ENCODE results near the gene CD209.

DNA sequence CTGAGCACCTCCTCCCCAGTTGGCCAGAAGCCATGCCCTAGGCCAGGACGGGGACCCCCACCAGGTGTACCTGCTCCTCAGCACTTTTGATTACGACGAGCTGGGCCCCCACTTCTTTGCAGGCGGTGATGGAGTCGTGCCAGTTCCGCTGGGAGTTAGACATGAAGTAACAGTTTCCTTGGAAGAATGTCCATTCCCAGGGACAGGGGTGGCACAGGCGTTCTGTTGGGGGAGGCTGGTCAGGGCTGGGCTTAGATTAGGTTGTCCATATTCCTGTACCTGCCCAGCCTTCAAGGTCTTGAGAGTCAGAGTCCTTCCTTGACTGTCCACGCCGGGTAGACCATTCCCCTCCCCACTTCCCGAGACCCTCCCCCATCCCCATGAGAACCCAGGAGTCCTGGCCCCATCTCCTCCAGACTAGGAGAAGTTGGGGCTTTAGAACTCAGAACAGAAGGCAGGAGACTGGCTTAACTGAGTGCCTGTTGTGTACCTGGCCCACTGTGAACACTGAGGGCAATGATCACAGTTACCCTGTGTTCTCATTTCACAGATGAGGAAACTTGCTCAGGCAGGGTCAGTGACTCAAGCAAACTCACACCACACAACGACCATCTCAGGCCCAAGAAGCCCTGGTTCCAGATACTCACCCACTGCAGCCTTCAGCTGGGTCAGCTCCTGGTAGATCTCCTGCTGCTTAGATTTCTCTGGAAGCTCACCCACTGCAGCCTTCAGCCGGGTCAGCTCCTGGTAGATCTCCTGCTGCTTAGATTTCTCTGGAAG, 2.3 kb downstream of the CD209 start:
- TF ChIP-seq POLR2A (IDR thresholded peaks at IDR 0.05; ENCODE audit: low read depth, low read length) (no peak), CTCF (IDR thresholded peaks at IDR 0.05; ENCODE audit: extremely low read depth in 1 of 2, insufficient read depth in 1 of 2, low read depth in 1 of 2, low read length in 2 of 2) (no peak), MAX (IDR thresholded peaks at IDR 0.05; ENCODE audit: insufficient read depth, insufficient read length) (no peak)

Measured in endothelial cell of umbilical vein (primary cell).